CD14-positive monocyte (primary cell): ENCODE data around the gene ENOPH1. TPM values are rescaled to one million over a fixed set of nuclear protein-coding genes. Genes with fewer than 3 reads are reported as not detected.
"Not testable (repeated sequence)": the region's sequence is repeated elsewhere in the genome, so short reads cannot be mapped to it uniquely, and the experiment has no call there.

ENCODE experiments used
- DNase-seq, 3 donors: peaks; one replicate each; pipeline ENCODE4 v3.0.0-alpha.2; 2011 to 2022
- H2AFZ ChIP-seq: 2 replicates; pipeline ENCODE4 v1.6.0; 2012; ENCODE audit warnings: mild to moderate bottlenecking, low read depth, low read length, inconsistent platforms; ENCODE audit not compliant: insufficient read depth, poor library complexity, severe bottlenecking
- H3K27ac ChIP-seq, 2 donors: 1 replicate in 1 of 2; 2 replicates in 1 of 2; pipeline ENCODE4 v1.5.1; 2012 to 2013; ENCODE audit warnings: low read length in 2 of 2, control low read depth in 1 of 2, inconsistent platforms in 1 of 2, low read depth in 1 of 2, mild to moderate bottlenecking in 1 of 2
- H3K27me3 ChIP-seq, 2 donors: one replicate each; pipeline versions ENCODE4 v1.6.0 to v1.6.1; 2011 to 2013; ENCODE audit warnings: low read length in 2 of 2; ENCODE audit not compliant: control insufficient read depth in 2 of 2, insufficient read depth in 2 of 2
- H3K36me3 ChIP-seq, 2 donors: replicated peaks in 1 of 2; 1 replicate in 1 of 2; 2 replicates in 1 of 2; pipeline versions ENCODE4 v1.5.1 to v1.6.1; 2012 to 2013; ENCODE audit warnings: low read length in 2 of 2, control low read depth in 1 of 2, inconsistent platforms in 1 of 2, mild to moderate bottlenecking in 1 of 2; ENCODE audit not compliant: insufficient read depth in 2 of 2, control insufficient read depth in 1 of 2
- H3K4me1 ChIP-seq, 2 donors: 1 replicate in 1 of 2; 2 replicates in 1 of 2; pipeline versions ENCODE4 v1.5.1 to v1.6.1; 2012 to 2013; ENCODE audit warnings: low read length in 2 of 2, control low read depth in 1 of 2, inconsistent platforms in 1 of 2, mild to moderate bottlenecking in 1 of 2, moderate library complexity in 1 of 2; ENCODE audit not compliant: insufficient read depth in 2 of 2, control insufficient read depth in 1 of 2
- H3K4me2 ChIP-seq: replicated peaks from 2 replicates; pipeline ENCODE3; 2012; ENCODE audit warnings: low read length, moderate library complexity, mild to moderate bottlenecking; ENCODE audit not compliant: poor library complexity, severe bottlenecking; ENCODE audit errors: extremely low read depth
- H3K4me3 ChIP-seq, 3 experiments: fragments of 200-600 bp in 1 of 3; sonication (generic) in 1 of 3; replicated peaks in 1 of 3; 1 replicate in 2 of 3; 2 replicates in 1 of 3; pipeline ENCODE4 v1.5.1; 2011 to 2013; ENCODE audit warnings: low read length in 3 of 3, mild to moderate bottlenecking in 3 of 3, control low read depth in 2 of 3, low read depth in 2 of 3, inconsistent platforms in 1 of 3, moderate library complexity in 1 of 3
- H3K79me2 ChIP-seq: 2 replicates; pipeline ENCODE4 v1.6.0; 2012; ENCODE audit warnings: mild to moderate bottlenecking, control low read depth, inconsistent platforms, low read length, moderate library complexity; ENCODE audit not compliant: insufficient read depth
- H3K9ac ChIP-seq: 2 replicates; pipeline ENCODE4 v1.6.0; 2017; ENCODE audit warnings: low read length, mild to moderate bottlenecking; ENCODE audit not compliant: insufficient read depth, poor library complexity, severe bottlenecking
- H3K9me3 ChIP-seq, 2 donors: replicated peaks in 1 of 2; 1 replicate in 1 of 2; 2 replicates in 1 of 2; pipeline versions ENCODE4 v1.5.1 to v1.6.1; 2012 to 2013; ENCODE audit warnings: low read length in 2 of 2, control low read depth in 1 of 2; ENCODE audit not compliant: control insufficient read depth in 1 of 2, insufficient read depth in 1 of 2
- H4K20me1 ChIP-seq: 2 replicates; pipeline ENCODE4 v1.6.0; 2012; ENCODE audit warnings: mild to moderate bottlenecking, low read length, control low read depth, moderate library complexity; ENCODE audit not compliant: insufficient read depth
- H3K27ac Mint-ChIP-seq, 7 donors: one replicate each; pipeline ENCODE4 v1.8.0; 2020; ENCODE audit warnings: mild to moderate bottlenecking in 7 of 7, mixed read lengths in 7 of 7, moderate library complexity in 6 of 7, inconsistent platforms in 2 of 7
- H3K27me3 Mint-ChIP-seq, 3 donors: one replicate each; pipeline ENCODE4 v1.8.0; 2021 to 2022; ENCODE audit warnings: low read depth in 3 of 3, mild to moderate bottlenecking in 3 of 3, mixed read lengths in 3 of 3, moderate library complexity in 3 of 3, inconsistent platforms in 1 of 3
- H3K36me3 Mint-ChIP-seq, 2 donors: one replicate each; pipeline ENCODE4 v1.8.0; 2020; ENCODE audit warnings: mixed read lengths in 2 of 2, inconsistent platforms in 1 of 2, mild to moderate bottlenecking in 1 of 2
- H3K4me1 Mint-ChIP-seq: one replicate; pipeline ENCODE4 v1.8.0; 2020; ENCODE audit warnings: mild to moderate bottlenecking, mixed read lengths
- H3K4me3 Mint-ChIP-seq, 2 donors: one replicate each; pipeline ENCODE4 v1.8.0; 2020; ENCODE audit warnings: mild to moderate bottlenecking in 2 of 2, mixed read lengths in 2 of 2, moderate library complexity in 1 of 2
- H3K9me3 Mint-ChIP-seq, 7 donors: one replicate each; pipeline ENCODE4 v1.8.0; 2020 to 2022; ENCODE audit warnings: mixed read lengths in 7 of 7, mild to moderate bottlenecking in 6 of 7, moderate library complexity in 6 of 7, inconsistent platforms in 2 of 7
- CTCF ChIP-seq: fragments of 200-600 bp; IDR thresholded peaks from one replicate; pipeline ENCODE4 v1.8.0; 2022; ENCODE audit warnings: antibody characterized with exemption, mild to moderate bottlenecking
- WGBS: methylation state at CpG from one replicate; pipeline ENCODE4 v1.1.5; 2013; ENCODE audit warnings: missing lambda C conversion rate; ENCODE audit not compliant: insufficient coverage; 5-methylcytosine and 5-hydroxymethylcytosine counted together
- intact Hi-C, 2 donors: fragments of 100-400 bp; cut with micrococcal nuclease; formaldehyde crosslinking; loops; one replicate each; pipeline versions ENCODE4 v1.15.0 to v1.15.1; 2023
- polyA plus RNA-seq, 3 donors: library from polyadenylated mRNA; depleted of rRNA in 1 of 3; unstranded in 2 of 3; stranded (reverse) in 1 of 3; fragments of 300-500 nt in 2 of 3; fragments of >200 nt in 1 of 3; fragmentation: Illumina TruSeq in 2 of 3; gene quantifications; 1 replicate in 2 of 3; 2 replicates in 1 of 3; pipeline ENCODE4 v1.2.3, GENCODE V29; 2012 to 2021

The ENOPH1 gene
- polyA plus RNA-seq, 3 donors: 6.1 to 23.4 (median 22.0) TPM

GRCh38 chr4:82382751-82383150 is 47.6 kb upstream of the ENOPH1 start:
- no peak overlapping the region for H3K4me3 Mint-ChIP-seq
- Histone ChIP-seq H3K36me3 (no peaks in the 10 kb centered on the region), H3K9ac (no peak overlapping the region), H4K20me1 (no peaks in the 10 kb centered on the region), H2AFZ (no peak overlapping the region), H3K4me2 (no peak overlapping the region), H3K79me2 (peaks cover 1% of the 10 kb centered on the region), H3K4me1 (no peaks in the 10 kb centered on the region), H3K4me3 (no peak overlapping the region), H3K27me3 (no peaks in the 10 kb centered on the region), H3K9me3 (peaks cover 5 to 13% of the 10 kb centered on the region in 2 donors), H3K27ac (no peak overlapping the region)
- no peak for DNase-seq
- no CpG with 5 or more reads among the region's 2 CpGs for WGBS
- intact Hi-C loops: no loop called here
- H3K27ac Mint-ChIP-seq: peak overlapping the region in 2 of 7 donors; percentile 30 to 34
- peaks cover under 1 to 8% of the 10 kb centered on the region in 2 donors for H3K36me3 Mint-ChIP-seq
- H3K27me3 Mint-ChIP-seq: peaks cover 0 to 4% (median 1%) of the 10 kb centered on the region in 3 donors
- peaks cover under 1% of the 10 kb centered on the region for H3K4me1 Mint-ChIP-seq
- no peak for TF ChIP-seq CTCF
- H3K9me3 Mint-ChIP-seq: peaks cover 11 to 20% (median 14%) of the 10 kb centered on the region in 7 donors

GRCh38 chr4:82386312-82386711 is 44.1 kb upstream of the ENOPH1 start:
- H3K4me3 Mint-ChIP-seq, H3K79me2 ChIP-seq, H3K9ac ChIP-seq, H3K27ac ChIP-seq, H3K4me1 Mint-ChIP-seq, H3K4me1 ChIP-seq, H3K9me3 Mint-ChIP-seq, H3K36me3 Mint-ChIP-seq, H3K4me3 ChIP-seq, DNase-seq, H4K20me1 ChIP-seq, intact Hi-C loops, H3K9me3 ChIP-seq, H2AFZ ChIP-seq, H3K4me2 ChIP-seq, H3K27ac Mint-ChIP-seq, H3K27me3 ChIP-seq, H3K36me3 ChIP-seq, H3K27me3 Mint-ChIP-seq: not testable (repeated sequence)
- whole genome bisulfite sequencing: 100% methylated on average over 3 of the region's 8 CpGs
